B cell (primary cell): ENCODE data around the gene TECPR2. TPM values are rescaled to one million over a fixed set of nuclear protein-coding genes. Genes with fewer than 3 reads are reported as not detected.

Source experiments
- ATAC-seq: fragments of 200-7000 bp; cut with Tn5 transposase; one replicate; pipeline ENCODE4 v1.10.0; 2021; ENCODE audit warnings: low read depth, mild to moderate bottlenecking, moderate number of reproducible peaks, moderate library complexity
- CTCF ChIA-PET: fragments of 350-600 bp; sonication (Branson Sonifier 250); formaldehyde crosslinking; loops from one replicate; lab custom pipeline; 2021; ENCODE audit warnings: antibody characterized with exemption, inconsistent platforms; lab: Charles Lee
- POLR2A ChIA-PET: fragments of 350-600 bp; sonication (Branson Sonifier 250); formaldehyde crosslinking; loops from one replicate; lab custom pipeline; 2021; ENCODE audit warnings: antibody characterized with exemption; lab: Charles Lee
- DNase-seq: peaks from one replicate; pipeline ENCODE4 v3.0.0; 2013
- H2AFZ ChIP-seq: 2 replicates; pipeline ENCODE4 v1.6.1; 2012; ENCODE audit warnings: mild to moderate bottlenecking, low read depth, low read length; ENCODE audit not compliant: insufficient read depth, poor library complexity, severe bottlenecking
- H3K27ac ChIP-seq, 2 donors: 1 replicate in 1 of 2; 2 replicates in 1 of 2; pipeline ENCODE4 v1.5.1; 2012 to 2013; ENCODE audit warnings: low read length in 2 of 2, mild to moderate bottlenecking in 2 of 2, moderate library complexity in 1 of 2
- H3K27me3 ChIP-seq, 4 experiments: fragments of 200-600 bp in 1 of 4; sonication (generic) in 1 of 4; replicated peaks in 1 of 4; 1 replicate in 2 of 4; 2 replicates in 2 of 4; pipeline versions ENCODE4 v1.6.1 to v1.7.0; 2013 to 2016; ENCODE audit warnings: low read length in 3 of 4, mild to moderate bottlenecking in 2 of 4, mixed read lengths in 1 of 4, moderate library complexity in 1 of 4; ENCODE audit not compliant: insufficient read depth in 4 of 4, control insufficient read depth in 3 of 4; ENCODE audit errors: control extremely low read depth in 1 of 4
- H3K36me3 ChIP-seq, 2 experiments: replicated peaks in 1 of 2; 1 replicate in 1 of 2; 2 replicates in 1 of 2; pipeline versions ENCODE4 v1.6.1 to v1.7.1; 2013; ENCODE audit warnings: low read length in 1 of 2; ENCODE audit not compliant: insufficient read depth in 2 of 2, control insufficient read depth in 1 of 2; ENCODE audit errors: control extremely low read depth in 1 of 2, extremely low read depth in 1 of 2
- H3K4me1 ChIP-seq, 2 donors: fragments of 200-600 bp in 1 of 2; sonication (generic) in 1 of 2; 1 replicate in 1 of 2; 2 replicates in 1 of 2; pipeline versions ENCODE4 v1.5.1 to v1.6.1; 2013 to 2017; ENCODE audit warnings: low read length in 2 of 2; ENCODE audit not compliant: control insufficient read depth in 2 of 2, insufficient read depth in 2 of 2
- H3K4me2 ChIP-seq: replicated peaks from 2 replicates; pipeline ENCODE3; 2012; ENCODE audit warnings: mild to moderate bottlenecking, low read depth, low read length; ENCODE audit not compliant: poor library complexity, severe bottlenecking
- H3K4me3 ChIP-seq, 5 experiments: fragments of 200-600 bp in 1 of 5; sonication (generic) in 1 of 5; 1 replicate in 3 of 5; 2 replicates in 2 of 5; pipeline versions ENCODE4 v1.5.1 to v1.7.0; 2011 to 2016; ENCODE audit warnings: low read length in 4 of 5, mild to moderate bottlenecking in 4 of 5, low read depth in 2 of 5, control low read depth in 1 of 5, moderate library complexity in 1 of 5; ENCODE audit not compliant: insufficient read depth in 1 of 5; ENCODE audit errors: control extremely low read depth in 1 of 5, extremely low read depth in 1 of 5
- H3K79me2 ChIP-seq: fragments of 200-600 bp; sonication (generic); one replicate; pipeline ENCODE4 v1.6.0; 2016; ENCODE audit warnings: low read length; ENCODE audit not compliant: control insufficient read depth, insufficient read depth
- H3K9ac ChIP-seq: fragments of 200-600 bp; sonication (generic); 2 replicates; pipeline ENCODE4 v1.6.1; 2017; ENCODE audit warnings: mild to moderate bottlenecking, low read length, moderate library complexity
- H3K9me3 ChIP-seq, 3 donors: one replicate each; pipeline versions ENCODE4 v1.6.1 to v1.7.1; 2013; ENCODE audit warnings: low read length in 2 of 3; ENCODE audit not compliant: control insufficient read depth in 2 of 3, insufficient read depth in 1 of 3; ENCODE audit errors: control extremely low read depth in 1 of 3
- H4K20me1 ChIP-seq: 2 replicates; pipeline ENCODE4 v1.6.0; 2012; ENCODE audit warnings: mild to moderate bottlenecking, low read length; ENCODE audit not compliant: insufficient read depth, control insufficient read depth, poor library complexity, severe bottlenecking
- H3K27ac Mint-ChIP-seq: one replicate; pipeline ENCODE4 v1.8.0; 2021; ENCODE audit warnings: mixed read lengths
- H3K27me3 Mint-ChIP-seq: one replicate; pipeline ENCODE4 v1.8.0; 2021; ENCODE audit warnings: mixed read lengths
- H3K4me1 Mint-ChIP-seq: one replicate; pipeline ENCODE4 v1.8.0; 2021; ENCODE audit warnings: mixed read lengths
- H3K4me3 Mint-ChIP-seq: one replicate; pipeline ENCODE4 v1.8.0; 2021; ENCODE audit warnings: mixed read lengths
- H3K9me3 Mint-ChIP-seq: one replicate; pipeline ENCODE4 v1.8.0; 2022; ENCODE audit warnings: mixed read lengths; ENCODE audit not compliant: insufficient read depth
- CTCF ChIP-seq: fragments of 200-600 bp; IDR thresholded peaks from one replicate; pipeline ENCODE4 v1.8.0; 2022; ENCODE audit warnings: antibody characterized with exemption, mild to moderate bottlenecking
- EZH2 ChIP-seq: IDR thresholded peaks from 2 replicates; pipeline ENCODE4 v1.6.1; 2012; ENCODE audit warnings: borderline replicate concordance, low read depth, mild to moderate bottlenecking, moderate library complexity, low read length; ENCODE audit not compliant: insufficient read depth, poor library complexity, severe bottlenecking
- WGBS: methylation state at CpG from one replicate; pipeline ENCODE4 v1.1.5; 2013; ENCODE audit warnings: missing lambda C conversion rate; ENCODE audit not compliant: insufficient coverage; 5-methylcytosine and 5-hydroxymethylcytosine counted together
- intact Hi-C: fragments of 100-400 bp; cut with micrococcal nuclease; formaldehyde crosslinking; loops from one replicate; pipeline ENCODE4 v1.10.0; 2022
- polyA plus RNA-seq: library from polyadenylated mRNA; depleted of rRNA; stranded (reverse); fragments of >200 nt; gene quantifications from 2 replicates; pipeline ENCODE4 v1.2.3, GENCODE V29; 2012
- total RNA-seq, 2 donors: library from RNA; stranded (reverse); fragments of 120-200 nt in 1 of 2; gene quantifications; 1 replicate in 1 of 2; 2 replicates in 1 of 2; pipeline versions ENCODE4 v1.2.3 to v1.2.4, GENCODE V29; 2013 to 2022

The TECPR2 gene
- total and polyA plus RNA-seq, 2 donors (not counting 1 experiment from before 2014, with no cell fraction given), result 4.7 to 10.8 TPM

DNA sequence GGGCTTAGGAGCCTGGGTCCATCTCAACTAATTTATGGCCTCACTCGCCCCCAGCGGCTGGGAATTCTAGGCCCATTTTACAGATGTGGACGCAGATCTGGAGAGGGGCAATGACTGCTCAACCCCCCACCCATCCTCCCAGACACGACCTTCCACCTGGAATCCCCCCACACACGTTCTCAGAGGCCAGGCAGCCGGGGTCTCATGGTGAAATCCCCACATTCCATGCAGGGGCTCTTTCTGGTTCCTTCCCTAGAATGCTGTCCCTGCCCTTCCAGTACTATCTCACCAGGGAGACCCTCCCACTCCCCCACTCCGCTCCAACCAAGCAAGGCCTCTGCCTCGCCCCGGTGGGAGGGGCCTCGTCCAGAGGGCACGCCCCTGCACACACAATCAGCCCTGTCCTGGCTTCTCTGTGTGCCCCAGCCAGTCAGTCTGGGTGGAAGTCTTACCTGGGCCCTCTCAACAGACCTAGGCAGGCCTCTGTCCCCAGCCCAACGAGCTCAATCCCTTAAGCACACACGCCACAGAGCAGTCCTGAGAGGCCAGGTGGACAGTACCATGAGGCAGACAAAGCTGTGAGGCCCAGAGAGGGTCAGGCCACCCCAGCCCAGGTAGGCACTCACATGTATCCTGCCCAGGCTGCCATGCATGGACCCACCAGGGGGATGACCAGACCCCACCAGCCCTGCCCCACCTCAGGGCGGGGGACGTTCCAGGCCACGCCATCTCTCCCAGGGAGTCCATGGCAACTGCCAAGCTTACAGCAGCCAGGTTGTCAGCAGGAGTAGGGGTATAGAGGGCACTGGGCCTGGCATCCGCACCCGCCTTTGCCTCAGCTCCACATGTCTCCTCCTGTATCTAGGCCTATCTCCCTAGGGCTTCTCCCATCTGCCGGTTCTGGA, 148.1 kb downstream of the TECPR2 start:
- Histone ChIP-seq H2AFZ (peak overlapping the region; percentile 82), H3K36me3 (no peaks in the 10 kb centered on the region), H3K9me3 (peaks cover 0 to 12% (median 0%) of the 10 kb centered on the region in 3 donors), H3K4me1 (peaks cover 15 to 17% of the 10 kb centered on the region in 2 donors), H3K4me3 (peak overlapping the region in 4 of 5 experiments; percentile 65 to 76 (median 74)), H3K27ac (no peak overlapping the region), H3K79me2 (no peaks in the 10 kb centered on the region), H3K4me2 (peak overlapping the region; percentile 99), H4K20me1 (no peaks in the 10 kb centered on the region), H3K9ac (peak overlapping the region; percentile 85), H3K27me3 (peaks cover 0 to 13% (median 0%) of the 10 kb centered on the region in 4 experiments)
- Mint-ChIP-seq H3K4me3 (peak overlapping the region; percentile 90), H3K27ac (peak overlapping the region; percentile 37), H3K27me3 (peaks cover 10% of the 10 kb centered on the region), H3K9me3 (no peaks in the 10 kb centered on the region), H3K4me1 (peaks cover 12% of the 10 kb centered on the region)
- DNase-seq (peak; percentile 20), ATAC-seq (no peak)
- TF ChIP-seq CTCF (no peak), EZH2 (no peak)
- 59% methylated on average over 18 of the region's 19 CpGs for WGBS
- ChIA-PET POLR2A (no interaction called here), CTCF (interaction anchor here (1.0 to 1.2 kb wide), 3 partner anchors 11 to 73 kb away, joined by 3 to 7 read pairs (median 3); no protein-coding TSS in a partner anchor)
- intact Hi-C loops, result no loop called here

- Histone ChIP-seq H4K20me1 (no peaks in the 10 kb centered on the region), H3K9ac (no peak overlapping the region), H3K27ac (no peak overlapping the region), H3K27me3 (peaks cover 0 to 16% (median 0%) of the 10 kb centered on the region in 4 experiments), H3K36me3 (no peaks in the 10 kb centered on the region), H3K4me3 (no peak overlapping the region), H3K4me1 (peaks cover 18 to 22% of the 10 kb centered on the region in 2 donors), H3K4me2 (peak overlapping the region; percentile 99), H2AFZ (no peak overlapping the region), H3K9me3 (peaks cover 0 to 12% (median 0%) of the 10 kb centered on the region in 3 donors), H3K79me2 (no peaks in the 10 kb centered on the region)
- intact Hi-C loops, result no loop called here
- DNase-seq (peak; percentile 4), ATAC-seq (no peak)
- H3K4me1 Mint-ChIP-seq, result peaks cover 16% of the 10 kb centered on the region
- peaks cover 12% of the 10 kb centered on the region for H3K27me3 Mint-ChIP-seq
- no peak overlapping the region for H3K27ac Mint-ChIP-seq
- ChIA-PET CTCF (interaction anchor here (1.0 kb wide), 1 partner anchor 73 kb away, joined by 7 read pairs; no protein-coding TSS in a partner anchor), POLR2A (no interaction called here)
- peak overlapping the region; percentile 37 for H3K4me3 Mint-ChIP-seq
- no peaks in the 10 kb centered on the region for H3K9me3 Mint-ChIP-seq
- WGBS, result 89% methylated on average over 3 of the region's 5 CpGs
- no peak for TF ChIP-seq CTCF
- TF ChIP-seq EZH2, result no peak
Observed at GRCh38 chr14:102511538-102511937, 148.8 kb downstream of the TECPR2 start.
